ENCODE data around the gene GDF11. TPM values are rescaled to one million over a fixed set of nuclear protein-coding genes. Genes with fewer than 3 reads are reported as not detected.

Gene GDF11
- total RNA-seq, 1 experiment from 2014 or later = 31.8 TPM

DNA sequence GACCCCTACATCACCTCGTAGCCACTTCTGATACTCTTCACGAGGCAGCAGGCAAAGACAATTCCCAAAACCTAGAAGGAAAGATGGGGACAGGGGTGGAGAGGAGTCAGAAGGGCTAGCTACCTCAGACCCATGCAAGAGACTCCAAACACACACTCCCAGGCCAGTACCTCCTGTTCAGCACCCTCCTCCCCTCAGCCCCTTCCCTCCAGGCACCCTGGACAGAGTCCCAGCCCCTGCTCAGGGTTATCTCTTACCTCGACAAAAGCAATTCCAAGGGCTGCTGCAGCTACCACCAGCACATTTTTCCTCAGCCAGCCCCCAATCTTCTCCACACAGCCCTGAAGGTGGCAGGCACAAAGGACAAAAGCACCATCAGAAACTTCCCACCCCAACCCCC lies 17.4 kb upstream of the GDF11 start:
- Mint-ChIP-seq H3K36me3 (ENCODE audit: insufficient read depth in 1 of 3, low read depth in 3 of 3) (peaks cover 21 to 46% (median 46%) of the 10 kb centered on the region in 3 experiments; a peak in 6 of 7 replicates), H3K4me1 (peaks cover 29 to 39% of the 10 kb centered on the region in 2 experiments)

More for the DNA sequence above, 17.4 kb upstream of the GDF11 start:
- H2AK5ac ChIP-seq (ENCODE audit: insufficient read length, low read length) = no peak overlapping the region
- TF ChIP-seq, protein P1, sequence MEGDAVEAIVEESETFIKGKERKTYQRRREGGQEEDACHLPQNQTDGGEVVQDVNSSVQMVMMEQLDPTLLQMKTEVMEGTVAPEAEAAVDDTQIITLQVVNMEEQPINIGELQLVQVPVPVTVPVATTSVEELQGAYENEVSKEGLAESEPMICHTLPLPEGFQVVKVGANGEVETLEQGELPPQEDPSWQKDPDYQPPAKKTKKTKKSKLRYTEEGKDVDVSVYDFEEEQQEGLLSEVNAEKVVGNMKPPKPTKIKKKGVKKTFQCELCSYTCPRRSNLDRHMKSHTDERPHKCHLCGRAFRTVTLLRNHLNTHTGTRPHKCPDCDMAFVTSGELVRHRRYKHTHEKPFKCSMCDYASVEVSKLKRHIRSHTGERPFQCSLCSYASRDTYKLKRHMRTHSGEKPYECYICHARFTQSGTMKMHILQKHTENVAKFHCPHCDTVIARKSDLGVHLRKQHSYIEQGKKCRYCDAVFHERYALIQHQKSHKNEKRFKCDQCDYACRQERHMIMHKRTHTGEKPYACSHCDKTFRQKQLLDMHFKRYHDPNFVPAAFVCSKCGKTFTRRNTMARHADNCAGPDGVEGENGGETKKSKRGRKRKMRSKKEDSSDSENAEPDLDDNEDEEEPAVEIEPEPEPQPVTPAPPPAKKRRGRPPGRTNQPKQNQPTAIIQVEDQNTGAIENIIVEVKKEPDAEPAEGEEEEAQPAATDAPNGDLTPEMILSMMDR (conservative IDR thresholded peaks at IDR 0.05) = no peak
- H2AFZ ChIP-seq (ENCODE audit: low read length) = no peak overlapping the region
- H3K56ac ChIP-seq (ENCODE audit: insufficient read length, low read depth, low read length) = no peak overlapping the region
- no peak overlapping the region for H3K4me3 Mint-ChIP-seq
- H3K9ac ChIP-seq (ENCODE audit: extremely low read depth, insufficient read length, low read length) = no peak overlapping the region
- H2BK15ac ChIP-seq (ENCODE audit: low read depth, low read length) = no peak overlapping the region
- H3K4me1 ChIP-seq (ENCODE audit: insufficient read depth, low read length) = peaks cover 3% of the 10 kb centered on the region; the same call in 1 of the 2 replicates
- no peak overlapping the region for H3K4me2 ChIP-seq (ENCODE audit: insufficient read depth, insufficient read length, low read length)
- H3K9me3 Mint-ChIP-seq = no peaks in the 10 kb centered on the region; a peak in 1 of 5 replicates
- H4K8ac ChIP-seq (replicated peaks; ENCODE audit: insufficient read length, low read depth, low read length) = no peak overlapping the region
- H3K27me3 Mint-ChIP-seq (ENCODE audit: low read depth) = no peaks in the 10 kb centered on the region; the same call in 1 of the 2 replicates
- WGBS (ENCODE audit: extremely low coverage, insufficient read length, low lambda C conversion rate) = no CpG with 5 or more reads among the region's 3 CpGs
- H3K27me3 ChIP-seq (ENCODE audit: insufficient read depth, low read length) = no peaks in the 10 kb centered on the region
- no peaks in the 10 kb centered on the region for H4K20me1 ChIP-seq (ENCODE audit: control insufficient read depth, insufficient read depth, insufficient read length)
- H3T11ph ChIP-seq (ENCODE audit: low read length) = no peak overlapping the region
- H3K23ac ChIP-seq (ENCODE audit: insufficient read length, low read depth, low read length) = no peak overlapping the region
- peak overlapping the region in 1 of 3 experiments; percentile 62; a peak in 1 of 7 replicates for H3K27ac Mint-ChIP-seq
- H2BK5ac ChIP-seq (ENCODE audit: insufficient read length, low read length) = no peak overlapping the region
- no peak overlapping the region for H4K91ac ChIP-seq (ENCODE audit: insufficient read length, low read depth, low read length)
- no peaks in the 10 kb centered on the region for H3K9me3 ChIP-seq (ENCODE audit: control insufficient read depth, low read depth, low read length)
- no peak overlapping the region for H3K14ac ChIP-seq (ENCODE audit: insufficient read depth, low read length)
- H3K27ac ChIP-seq (ENCODE audit: insufficient read length, low read depth, low read length) = no peak overlapping the region
- H3K79me2 ChIP-seq (ENCODE audit: insufficient read depth, low read length) = peaks cover 7% of the 10 kb centered on the region; the same call in 1 of the 2 replicates
- DNase-seq = no peak
- no peak overlapping the region for H2BK120ac ChIP-seq (ENCODE audit: low read depth, low read length, poor library complexity, severe bottlenecking)
- H3K18ac ChIP-seq (ENCODE audit: insufficient read length, low read depth, low read length) = no peak overlapping the region
- H3K79me1 ChIP-seq (ENCODE audit: insufficient read depth, low read depth, low read length, poor library complexity, severe bottlenecking) = peaks cover 7% of the 10 kb centered on the region
- no peak overlapping the region for H3K4ac ChIP-seq (ENCODE audit: low read depth, low read length)
- H2BK12ac ChIP-seq (ENCODE audit: insufficient read length, low read depth, low read length) = no peak overlapping the region
- no peak overlapping the region for H4K5ac ChIP-seq (ENCODE audit: insufficient read length, low read depth, low read length)
- H3K23me2 ChIP-seq (ENCODE audit: insufficient read length, low read depth, low read length, poor library complexity, severe bottlenecking) = peaks cover 14% of the 10 kb centered on the region
- no peak overlapping the region for H2BK20ac ChIP-seq (ENCODE audit: low read depth, low read length, poor library complexity, severe bottlenecking)
